Activated T-helper 1 cell treated with Interleukin-2 at 50 U/mL for 16 hours (primary cell): ENCODE measurements around the gene HHATL.

Source experiments
- DNase-seq: peaks from one replicate; pipeline ENCODE4 v3.0.0-alpha.2; 2020; ENCODE audit warnings: low read depth

The HHATL gene

GRCh38 chr3:42702066-42702951 lies at the start of gene HHATL:
HHATL (minus strand) TSS chr3:42702798; CDS start chr3:42700826, 1,972 bp downstream.
- DNase-seq, result no peak

GRCh38 chr3:42751609-42752008 lies 49.0 kb upstream of the HHATL start:
- no peak for DNase-seq

- DNase-seq, result no peak
Measured at GRCh38 chr3:42750834-42751233, 48.2 kb upstream of the HHATL start.

- no peak for DNase-seq
Measured at GRCh38 chr3:42749753-42750231, 47.2 kb upstream of the HHATL start.

- DNase-seq, result no peak
Measured at GRCh38 chr3:42749025-42749752, 46.6 kb upstream of the HHATL start.

- DNase-seq, result peak; percentile 28
Measured at GRCh38 chr3:42747581-42747980, 45.0 kb upstream of the HHATL start.

- no peak for DNase-seq
Measured at GRCh38 chr3:42746455-42747450, 44.2 kb upstream of the HHATL start.

- no peak for DNase-seq
Measured at GRCh38 chr3:42745776-42746454, 43.3 kb upstream of the HHATL start.

- DNase-seq, result no peak
Measured at GRCh38 chr3:42745291-42745745, 42.7 kb upstream of the HHATL start.

- DNase-seq, result no peak
Measured at GRCh38 chr3:42743204-42743995, 40.8 kb upstream of the HHATL start.

GRCh38 chr3:42742688-42743087 lies 40.1 kb upstream of the HHATL start:
- no peak for DNase-seq

GRCh38 chr3:42742259-42742658 lies 39.7 kb upstream of the HHATL start:
- no peak for DNase-seq

GRCh38 chr3:42741796-42742195 lies 39.2 kb upstream of the HHATL start:
- no peak for DNase-seq

GRCh38 chr3:42739401-42740158 lies 37.0 kb upstream of the HHATL start:
- DNase-seq, result no peak

- no peak for DNase-seq
Measured at GRCh38 chr3:42736531-42736930, 33.9 kb upstream of the HHATL start.

GRCh38 chr3:42736081-42736480 lies 33.5 kb upstream of the HHATL start:
- DNase-seq, result no peak

GRCh38 chr3:42735615-42736014 lies 33.0 kb upstream of the HHATL start:
- no peak for DNase-seq

- no peak for DNase-seq
Measured at GRCh38 chr3:42735019-42735418, 32.4 kb upstream of the HHATL start.

GRCh38 chr3:42734263-42734860 lies 31.8 kb upstream of the HHATL start:
- no peak for DNase-seq
